HG03469 (cell line): ENCODE data around the gene PTTG1IP.

ENCODE experiments used
- ATAC-seq: cut with Tn5 transposase; IDR thresholded peaks from one replicate; pipeline ENCODE4 v1.9.1; 2021; ENCODE audit warnings: mild to moderate bottlenecking, moderate library complexity, moderate number of reproducible peaks; ENCODE audit not compliant: unreplicated experiment

PTTG1IP gene

GRCh38 chr21:44909719-44910118 is 36.2 kb upstream of the PTTG1IP start:
- no peak for ATAC-seq

- ATAC-seq, result no peak
These were observed 35.4 kb upstream of the PTTG1IP start for GRCh38 chr21:44908908-44909307.

- ATAC-seq, result no peak
These were observed 34.7 kb upstream of the PTTG1IP start for GRCh38 chr21:44907966-44908895.

GRCh38 chr21:44907225-44907965 is 33.9 kb upstream of the PTTG1IP start:
- no peak for ATAC-seq

- no peak for ATAC-seq
These were observed 32.2 kb upstream of the PTTG1IP start for GRCh38 chr21:44905728-44906090.

GRCh38 chr21:44905016-44905727 is 31.7 kb upstream of the PTTG1IP start:
- no peak for ATAC-seq

GRCh38 chr21:44904141-44904923 is 30.8 kb upstream of the PTTG1IP start:
- ATAC-seq, result no peak

GRCh38 chr21:44903689-44904088 is 30.2 kb upstream of the PTTG1IP start:
- ATAC-seq, result no peak

- no peak for ATAC-seq
These were observed 29.7 kb upstream of the PTTG1IP start for GRCh38 chr21:44903050-44903685.

GRCh38 chr21:44902268-44903049 is 29.0 kb upstream of the PTTG1IP start:
- ATAC-seq, result no peak

- ATAC-seq, result no peak
These were observed 28.0 kb upstream of the PTTG1IP start for GRCh38 chr21:44901391-44902074.

GRCh38 chr21:44900559-44901251 is 27.2 kb upstream of the PTTG1IP start:
- ATAC-seq, result no peak

- ATAC-seq, result no peak
These were observed 26.5 kb upstream of the PTTG1IP start for GRCh38 chr21:44899768-44900558.

GRCh38 chr21:44898851-44899767 is 25.6 kb upstream of the PTTG1IP start:
- no peak for ATAC-seq

GRCh38 chr21:44898011-44898488 is 24.6 kb upstream of the PTTG1IP start:
- ATAC-seq, result no peak

- ATAC-seq, result no peak
These were observed 24.0 kb upstream of the PTTG1IP start for GRCh38 chr21:44897326-44898010.
